Muscle layer of duodenum (tissue), 2 donors: Measurements from ENCODE around the gene FOXF2.

Experiments used
- H3K27ac ChIP-seq: one replicate; pipeline ENCODE4 v1.7.0; 2013; ENCODE audit warnings: mild to moderate bottlenecking, low read length
- H3K27me3 ChIP-seq: one replicate; pipeline ENCODE4 v1.7.0; 2013; ENCODE audit warnings: low read depth, mild to moderate bottlenecking, control low read depth, low read length
- H3K36me3 ChIP-seq, 2 donors: one replicate each; pipeline ENCODE4 v1.7.0; 2013; ENCODE audit warnings: low read length in 2 of 2, control low read depth in 1 of 2, mild to moderate bottlenecking in 1 of 2; ENCODE audit not compliant: insufficient read depth in 2 of 2, control insufficient read depth in 1 of 2
- H3K4me1 ChIP-seq, 2 donors: one replicate each; pipeline ENCODE4 v1.7.0; 2013; ENCODE audit warnings: low read length in 2 of 2, mild to moderate bottlenecking in 2 of 2, control low read depth in 1 of 2, moderate library complexity in 1 of 2; ENCODE audit not compliant: insufficient read depth in 2 of 2, control insufficient read depth in 1 of 2
- H3K4me3 ChIP-seq, 2 donors: one replicate each; pipeline ENCODE4 v1.7.0; 2013; ENCODE audit warnings: low read length in 2 of 2, low read depth in 1 of 2, mild to moderate bottlenecking in 1 of 2
- H3K9me3 ChIP-seq, 2 donors: one replicate each; pipeline ENCODE4 v1.7.0; 2013; ENCODE audit warnings: low read length in 2 of 2, control low read depth in 1 of 2, mild to moderate bottlenecking in 1 of 2; ENCODE audit not compliant: control insufficient read depth in 1 of 2
- donor health status: healthy.

The FOXF2 gene

DNA sequence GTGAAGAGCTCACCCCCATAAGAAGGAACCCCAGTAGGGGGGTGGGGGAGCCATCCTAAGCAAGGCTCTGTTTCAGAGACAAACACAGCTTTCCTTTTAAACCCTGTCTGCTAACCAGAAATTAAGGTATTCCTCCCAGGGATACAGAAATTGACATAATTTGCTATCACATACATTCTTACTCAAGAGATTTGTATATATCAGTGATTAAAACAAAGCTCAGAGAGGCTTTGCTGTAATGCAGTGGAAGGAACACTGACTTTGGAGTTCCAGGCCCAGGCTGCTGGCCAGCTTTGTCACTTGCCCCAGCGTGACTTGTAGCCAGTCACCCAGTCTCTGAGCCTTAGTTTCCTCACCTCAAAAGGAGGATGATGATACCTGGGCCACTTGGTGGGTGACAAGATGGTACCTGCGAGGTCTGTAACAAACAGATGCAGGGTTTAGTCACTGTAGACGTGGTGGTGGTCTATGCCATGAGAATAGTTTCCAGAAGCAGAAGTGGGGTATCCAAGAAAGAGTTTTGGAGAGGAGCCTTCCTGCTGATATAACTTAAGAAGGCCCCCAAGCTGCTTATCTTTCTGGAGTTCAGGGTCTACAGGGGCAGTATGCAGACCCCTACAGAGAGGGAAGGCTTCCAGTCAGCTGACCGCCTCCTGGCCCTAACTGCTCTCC is 3.2 kb upstream of the FOXF2 start:
- Histone ChIP-seq H3K27ac (peak overlapping the region; percentile 72), H3K27me3 (peaks cover 41% of the 10 kb centered on the region), H3K4me1 (peaks cover 0 to 45% of the 10 kb centered on the region in 2 donors), H3K4me3 (no peak overlapping the region), H3K9me3 (no peaks in the 10 kb centered on the region), H3K36me3 (no peaks in the 10 kb centered on the region)

DNA sequence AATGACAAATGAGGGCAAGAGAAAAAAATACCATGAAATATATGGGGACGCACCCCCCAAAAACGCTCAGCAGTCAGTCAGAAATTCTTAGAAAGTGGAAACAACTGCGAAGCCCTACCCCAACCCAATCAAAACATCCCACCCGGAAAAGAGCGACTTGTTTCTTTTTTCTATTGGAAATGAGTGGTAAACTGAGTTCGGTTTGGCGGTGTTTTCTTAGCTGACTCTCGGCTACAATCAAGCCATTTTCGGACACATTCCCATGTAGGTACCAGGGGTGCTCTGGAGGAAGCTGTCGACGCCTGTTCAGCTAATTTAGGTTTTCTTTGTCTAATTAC is 1.9 kb upstream of the FOXF2 start:
- Histone ChIP-seq H3K4me3 (peak overlapping the region; percentile 11 to 19), H3K9me3 (no peaks in the 10 kb centered on the region), H3K27me3 (peaks cover 44% of the 10 kb centered on the region), H3K27ac (peak overlapping the region; percentile 72), H3K36me3 (no peaks in the 10 kb centered on the region), H3K4me1 (peaks cover 0 to 43% of the 10 kb centered on the region in 2 donors)

- Histone ChIP-seq H3K9me3 (no peaks in the 10 kb centered on the region), H3K4me1 (peaks cover 0 to 38% of the 10 kb centered on the region in 2 donors), H3K27ac (peak overlapping the region; percentile 72), H3K36me3 (no peaks in the 10 kb centered on the region), H3K27me3 (peaks cover 44% of the 10 kb centered on the region), H3K4me3 (peak overlapping the region; percentile 27 to 55)
Observed at GRCh38 chr6:1387876-1388629, 1.3 kb upstream of the FOXF2 start.

- Histone ChIP-seq H3K4me3 (peak overlapping the region; percentile 27 to 55), H3K9me3 (no peaks in the 10 kb centered on the region), H3K27ac (peak overlapping the region; percentile 1), H3K27me3 (peaks cover 45% of the 10 kb centered on the region), H3K36me3 (no peaks in the 10 kb centered on the region), H3K4me1 (peaks cover 0 to 34% of the 10 kb centered on the region in 2 donors)
Observed at GRCh38 chr6:1388630-1389368, 577 bp upstream of the FOXF2 start.

GRCh38 chr6:1390133-1390945 is 963 bp downstream of the FOXF2 start:
- Histone ChIP-seq H3K4me3 (peak overlapping the region; percentile 60 to 66), H3K4me1 (peaks cover 0 to 35% of the 10 kb centered on the region in 2 donors), H3K27ac (no peak overlapping the region), H3K36me3 (no peaks in the 10 kb centered on the region), H3K9me3 (no peaks in the 10 kb centered on the region), H3K27me3 (peaks cover 54% of the 10 kb centered on the region)

GRCh38 chr6:1390946-1391799 is 1.8 kb downstream of the FOXF2 start:
- peak overlapping the region; percentile 33 for H3K27ac ChIP-seq
- H3K4me1 ChIP-seq = peaks cover 0 to 35% of the 10 kb centered on the region in 2 donors
- no peaks in the 10 kb centered on the region for H3K36me3 ChIP-seq
- H3K27me3 ChIP-seq = peaks cover 54% of the 10 kb centered on the region
- peak overlapping the region; percentile 60 to 66 for H3K4me3 ChIP-seq
- H3K9me3 ChIP-seq = no peaks in the 10 kb centered on the region

GRCh38 chr6:1391800-1392309 is 2.5 kb downstream of the FOXF2 start:
- Histone ChIP-seq H3K27ac (peak overlapping the region; percentile 33), H3K27me3 (peaks cover 60% of the 10 kb centered on the region), H3K36me3 (no peaks in the 10 kb centered on the region), H3K4me3 (peak overlapping the region; percentile 60 to 66), H3K4me1 (peaks cover 0 to 35% of the 10 kb centered on the region in 2 donors), H3K9me3 (no peaks in the 10 kb centered on the region)

DNA sequence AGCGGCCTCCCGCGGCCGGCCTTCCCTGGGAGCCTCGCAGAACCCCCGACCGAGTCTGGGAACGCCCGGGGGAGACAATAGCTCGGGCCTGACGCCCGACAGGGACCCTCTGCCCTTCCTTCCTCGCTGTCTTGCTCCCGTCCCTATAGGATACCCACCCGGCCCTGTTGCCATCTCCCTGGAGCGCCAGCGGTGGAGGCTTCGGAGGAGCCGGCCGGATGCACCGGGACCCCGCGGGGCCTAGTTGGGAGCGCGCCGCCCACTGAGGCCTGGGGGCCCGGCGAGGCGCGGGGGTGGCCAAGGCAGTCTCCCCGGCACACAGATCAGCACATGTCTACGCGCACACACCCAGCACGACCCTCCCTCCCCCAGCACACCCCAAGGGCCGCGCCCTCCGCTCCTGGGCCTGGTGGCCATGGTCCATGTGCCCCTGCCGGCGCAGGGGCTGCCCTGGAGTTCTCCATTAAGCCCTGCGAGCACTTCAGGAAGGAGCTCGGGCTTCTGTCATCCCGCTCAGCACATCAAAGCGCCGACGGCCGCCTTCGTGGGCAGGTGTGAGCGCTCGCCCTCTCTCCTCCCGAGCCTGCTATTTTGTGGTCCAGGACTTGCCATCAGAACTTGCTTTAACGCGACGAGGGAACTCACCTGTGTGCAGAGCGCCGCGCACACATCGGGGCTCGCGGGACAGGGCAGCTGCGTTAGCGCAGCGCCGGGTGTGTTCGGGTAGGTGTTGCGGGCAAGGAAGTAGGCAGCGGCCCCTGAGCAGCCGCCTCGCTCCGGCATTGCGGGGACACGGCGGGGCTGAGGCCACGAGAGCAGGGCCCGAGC is 3.7 kb downstream of the FOXF2 start:
- H3K4me3 ChIP-seq = peak overlapping the region; percentile 60 to 66

GRCh38 chr6:1393641-1394283 is 4.4 kb downstream of the FOXF2 start:
- H3K27me3 ChIP-seq = peaks cover 53% of the 10 kb centered on the region
- no peaks in the 10 kb centered on the region for H3K36me3 ChIP-seq
- peaks cover 0 to 31% of the 10 kb centered on the region in 2 donors for H3K4me1 ChIP-seq
- H3K9me3 ChIP-seq = no peaks in the 10 kb centered on the region
- H3K27ac ChIP-seq = peak overlapping the region; percentile 72
- H3K4me3 ChIP-seq = peak overlapping the region; percentile 34 to 66

More for the DNA sequence above, 3.7 kb downstream of the FOXF2 start:
- Histone ChIP-seq H3K4me1 (peaks cover 0 to 35% of the 10 kb centered on the region in 2 donors), H3K27ac (no peak overlapping the region), H3K27me3 (peaks cover 60% of the 10 kb centered on the region), H3K9me3 (no peaks in the 10 kb centered on the region), H3K36me3 (no peaks in the 10 kb centered on the region)
